HepG2 (cell line): ENCODE measurements around the gene RAC3. TPM values are rescaled to one million over a fixed set of nuclear protein-coding genes. Genes with fewer than 3 reads are reported as not detected.

Experiments
- ATAC-seq: fragments of 200-7000 bp; cut with Tn5 transposase; 3 replicates; pipeline ENCODE4 v1.9.1; 2020; ENCODE audit warnings: mild to moderate bottlenecking, moderate library complexity
- BruUV-seq: library from RNA; stranded (reverse); fragments of 400-500 nt; replicated peaks from 2 replicates; lab custom pipeline; 2021; lab: Mats Ljungman, UMichigan
- CTCF ChIA-PET: fragments of 300-600 bp; formaldehyde crosslinking; extraction: SDS; loops from one replicate; lab custom pipeline; 2021; ENCODE audit warnings: low total read pairs, inconsistent platforms, low intra/inter-chr PET ratio; lab: Yijun Ruan, JAX
- POLR2A ChIA-PET: fragments of 350-600 bp; sonication (Branson Sonifier 250); formaldehyde crosslinking; loops from one replicate; lab custom pipeline; 2020; ENCODE audit warnings: antibody characterized with exemption, inconsistent platforms; lab: Yijun Ruan, JAX
- DNase-seq: peaks from one replicate; pipeline ENCODE4 v3.0.0-alpha.2; 2015; ENCODE audit warnings: low spot score
- FAIRE-seq: peaks from 3 replicates; lab custom pipeline; 2011; peaks lifted over from hg19 to GRCh38; lab: Jason Lieb, UNC
- H2AFZ ChIP-seq: one replicate; pipeline ENCODE4 v1.6.1; 2011; ENCODE audit warnings: low read length, inconsistent platforms
- H3K27ac ChIP-seq: fragments of 300-600 bp; 3 replicates; pipeline ENCODE4 v1.8.0; 2011; ENCODE audit warnings: mixed run types, mild to moderate bottlenecking, mixed read lengths, low read length, inconsistent platforms; ENCODE audit not compliant: insufficient read depth; ENCODE audit errors: extremely low read length
- H3K27me3 ChIP-seq, 2 experiments: fragments of 200-600 bp in 1 of 2; 2 replicates in 1 of 2; 3 replicates in 1 of 2; pipeline versions ENCODE4 v1.6.0 to v1.8.0; 2011; ENCODE audit warnings: low read length in 2 of 2, mild to moderate bottlenecking in 2 of 2, moderate library complexity in 2 of 2, inconsistent platforms in 1 of 2; ENCODE audit not compliant: insufficient read depth in 2 of 2, control insufficient read depth in 1 of 2
- H3K36me3 ChIP-seq, 2 experiments: fragments of 200-600 bp in 1 of 2; replicated peaks in 1 of 2; 2 replicates in 1 of 2; 3 replicates in 1 of 2; pipeline versions ENCODE4 v1.5.1 to v1.8.0; 2011; ENCODE audit warnings: low read length in 2 of 2, inconsistent platforms in 1 of 2; ENCODE audit not compliant: insufficient read depth in 2 of 2, control insufficient read depth in 1 of 2
- H3K4me1 ChIP-seq: 2 replicates; pipeline ENCODE4 v1.5.1; 2012; ENCODE audit warnings: low read length, inconsistent platforms; ENCODE audit not compliant: insufficient read depth
- H3K4me2 ChIP-seq: 2 replicates; pipeline ENCODE4 v1.6.0; 2011; ENCODE audit warnings: low read depth, low read length, inconsistent platforms
- H3K4me3 ChIP-seq, 3 experiments: fragments of 200-600 bp in 1 of 3; sonication (generic), shearing (Covaris generic) in 1 of 3; replicated peaks in 1 of 3; 2 replicates each; pipeline ENCODE4 v1.5.1; 2011 to 2016; ENCODE audit warnings: low read length in 3 of 3, inconsistent platforms in 2 of 3, low read depth in 2 of 3, mild to moderate bottlenecking in 2 of 3, control low read depth in 1 of 3, mixed read lengths in 1 of 3; ENCODE audit not compliant: insufficient read depth in 1 of 3
- H3K79me2 ChIP-seq: one replicate; pipeline ENCODE4 v1.6.1; 2011; ENCODE audit warnings: low read length, inconsistent platforms; ENCODE audit not compliant: insufficient read depth
- H3K9ac ChIP-seq: 2 replicates; pipeline ENCODE4 v1.6.0; 2011; ENCODE audit warnings: mild to moderate bottlenecking, low read depth, low read length, inconsistent platforms; ENCODE audit not compliant: insufficient read depth
- H3K9me3 ChIP-seq: 2 replicates; pipeline ENCODE4 v1.5.1; 2012; ENCODE audit warnings: mild to moderate bottlenecking, low read length
- H4K20me1 ChIP-seq: 2 replicates; pipeline ENCODE4 v1.6.0; 2011; ENCODE audit warnings: inconsistent platforms, mild to moderate bottlenecking, low read length, moderate library complexity; ENCODE audit not compliant: insufficient read depth
- CEBPB ChIP-seq: IDR thresholded peaks from 2 replicates; pipeline ENCODE4 v1.6.1; 2011; ENCODE audit warnings: low read depth, low read length, improper control_type of control experiment, borderline replicate concordance
- CHCHD3 ChIP-seq: sonication (generic); formaldehyde crosslinking; IDR thresholded peaks from 2 replicates; pipeline ENCODE4 v1.8.0; 2022; ENCODE audit warnings: mild to moderate bottlenecking, missing genetic modification reagents, moderate library complexity
- FIP1L1 ChIP-seq: fragments of 200-400 bp; formaldehyde crosslinking; IDR thresholded peaks from 2 replicates; pipeline ENCODE4 v1.6.1; 2018; ENCODE audit warnings: low read depth, mild to moderate bottlenecking, low read length, moderate library complexity, borderline replicate concordance; ENCODE audit not compliant: insufficient read depth
- HDAC1 ChIP-seq: sonication (generic); formaldehyde crosslinking; IDR thresholded peaks from 2 replicates; pipeline ENCODE4 v1.5.1; 2020; ENCODE audit warnings: mild to moderate bottlenecking, missing genetic modification reagents
- MAFG ChIP-seq: sonication (generic); formaldehyde crosslinking; IDR thresholded peaks from 2 replicates; pipeline ENCODE4 v1.5.1; 2020; ENCODE audit warnings: mild to moderate bottlenecking, missing genetic modification reagents
- NFYC ChIP-seq: IDR thresholded peaks from 2 replicates; pipeline ENCODE4 v1.6.1; 2016; ENCODE audit warnings: missing genetic modification reagents, missing compliant biosample characterization
- RFX1 ChIP-seq: fragments of 450-650 bp; IDR thresholded peaks from 2 replicates; pipeline ENCODE4 v1.6.1; 2017
- SALL1 ChIP-seq: sonication (generic); formaldehyde crosslinking; IDR thresholded peaks from 2 replicates; pipeline ENCODE4 v1.8.0; 2022; ENCODE audit warnings: mild to moderate bottlenecking, missing genetic modification reagents
- SP2 ChIP-seq: sonication (generic); formaldehyde crosslinking; IDR thresholded peaks from 2 replicates; pipeline ENCODE4 v1.5.1; 2020; ENCODE audit warnings: mild to moderate bottlenecking, missing genetic modification reagents
- ZBTB1 ChIP-seq: sonication (generic); formaldehyde crosslinking; IDR thresholded peaks from 2 replicates; pipeline ENCODE4 v1.4.0; 2020; ENCODE audit warnings: missing genetic modification reagents, borderline replicate concordance
- ZNF326 ChIP-seq: sonication (generic); formaldehyde crosslinking; IDR thresholded peaks from 2 replicates; pipeline ENCODE4 v1.4.0; 2020; ENCODE audit warnings: missing genetic modification reagents, borderline replicate concordance
- ZNF335 ChIP-seq: sonication (generic); formaldehyde crosslinking; IDR thresholded peaks from 2 replicates; pipeline ENCODE4 v1.4.0; 2020; ENCODE audit warnings: missing genetic modification reagents
- ZNF382 ChIP-seq: sonication (generic); formaldehyde crosslinking; IDR thresholded peaks from 2 replicates; pipeline ENCODE4 v1.5.0; 2020; ENCODE audit warnings: missing genetic modification reagents, mild to moderate bottlenecking, borderline replicate concordance
- ZNF569 ChIP-seq: sonication (generic); formaldehyde crosslinking; IDR thresholded peaks from 2 replicates; pipeline ENCODE4 v1.5.0; 2020; ENCODE audit warnings: mild to moderate bottlenecking, missing genetic modification reagents, moderate library complexity, borderline replicate concordance
- ZNF770 ChIP-seq: sonication (generic); formaldehyde crosslinking; IDR thresholded peaks from 2 replicates; pipeline ENCODE4 v1.5.0; 2020; ENCODE audit warnings: mild to moderate bottlenecking, missing genetic modification reagents
- WGBS: methylation state at CpG from one replicate; pipeline ENCODE4 v1.1.6; 2017; ENCODE audit warnings: low lambda C conversion rate; 5-methylcytosine and 5-hydroxymethylcytosine counted together
- in situ Hi-C: cut with HindIII; loops from 2 replicates; pipeline ENCODE4 v1.10.0; 2017; ENCODE audit warnings: low pct_unique_long_range_greater_than_20kb; ENCODE audit not compliant: extremely low pct_ligation_motif_present
- intact Hi-C: fragments of 100-400 bp; cut with micrococcal nuclease; formaldehyde crosslinking; loops from one replicate; pipeline ENCODE4 v1.10.0; 2022; ENCODE audit not compliant: unreplicated experiment
- polyA plus RNA-seq, 8 experiments: library from polyadenylated mRNA; depleted of rRNA in 3 of 8; stranded (reverse) in 7 of 8; unstranded in 1 of 8; fragments of >200 nt; fragmentation: Illumina TruSeq in 4 of 8; extraction: Trizol in 4 of 8; gene quantifications; 2 replicates each; pipeline versions ENCODE4 v1.2.1 to v1.2.3, GENCODE V29; 2011 to 2016; ENCODE audit warnings: low read depth in 4 of 8, missing spikeins in 1 of 8, mixed read lengths in 1 of 8; ENCODE audit not compliant: insufficient read depth in 1 of 8
- total RNA-seq, 5 experiments: library from RNA; depleted of rRNA; stranded (reverse); fragments of >200 nt; fragmentation: Illumina TruSeq; extraction: Trizol; gene quantifications; 2 replicates each; pipeline ENCODE4 v1.2.3, GENCODE V29; 2016; ENCODE audit warnings: low read depth in 1 of 5

The RAC3 gene
- total and polyA plus RNA-seq, 2 of the 13 experiments (the other 11 are each of a cell fraction or from before 2014, with no cell fraction given) = 10.5 to 21.3 TPM

DNA sequence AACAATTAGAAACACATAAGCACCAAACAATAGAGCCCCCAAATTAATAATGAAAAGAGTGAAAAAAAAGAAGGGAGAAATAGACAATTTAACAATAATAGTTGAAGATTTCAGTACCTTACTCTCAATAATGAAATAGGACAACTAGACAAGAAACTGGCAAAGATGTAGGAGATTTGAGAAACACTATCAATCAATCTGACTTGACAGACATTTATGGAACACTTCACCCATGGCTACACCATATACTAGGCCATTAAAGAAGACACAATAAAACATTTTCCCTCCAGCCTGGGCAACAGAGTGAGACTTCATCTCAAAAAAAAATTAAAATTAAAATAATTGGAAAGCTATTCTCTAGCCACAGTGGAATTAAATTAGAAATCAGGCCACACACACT lies 39.1 kb downstream of the RAC3 start (continued):
- no peak for TF ChIP-seq SP2
- no peak for TF ChIP-seq ZNF326 (CRISPR knock-in tag)
- TF ChIP-seq RFX1 = no peak
- no peak for TF ChIP-seq ZBTB1 (CRISPR knock-in tag)
- no peak for TF ChIP-seq FIP1L1
- TF ChIP-seq NFYC (CRISPR knock-in tag) = no peak
- TF ChIP-seq ZNF382 (CRISPR knock-in tag) = no peak
- no peak for TF ChIP-seq ZNF569 (CRISPR knock-in tag)
- TF ChIP-seq, all 625 proteins: peak for 0

DNA sequence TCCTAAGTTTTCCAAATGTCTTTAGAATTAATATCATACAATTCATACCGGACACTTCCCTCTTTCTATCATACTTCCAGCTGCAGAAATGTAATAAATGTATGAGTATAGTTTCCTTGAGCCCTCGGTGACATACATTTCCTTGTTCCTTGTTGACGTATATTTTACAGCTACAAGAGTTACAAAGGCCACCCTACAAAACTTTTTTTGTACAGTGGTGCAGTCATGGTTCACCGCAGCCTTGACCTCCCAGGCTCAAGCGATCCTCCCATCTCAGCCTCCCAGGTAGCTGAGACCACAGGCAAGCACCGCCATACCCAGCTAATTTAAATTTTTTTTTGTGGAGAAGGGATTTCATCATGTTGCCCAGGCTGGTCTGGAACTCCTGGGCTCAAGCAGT lies 41.3 kb downstream of the RAC3 start:
- no TSS peak for BruUV-seq
- peaks cover 0 to 5% of the 10 kb centered on the region in 2 experiments; a peak in 2 of 5 replicates for H3K27me3 ChIP-seq
- DNase-seq = no peak
- H2AFZ ChIP-seq = no peak overlapping the region
- peaks cover 4% of the 10 kb centered on the region; the same call in 1 of the 2 replicates for H4K20me1 ChIP-seq
- TF ChIP-seq MAFG (CRISPR knock-in tag) (no peak), CEBPB (no peak), CHCHD3 (0 out of 2 replicates have a peak, but pooled peaks have one; percentile 28), ZNF770 (CRISPR knock-in tag) (peak; percentile 88), SALL1 (no peak), HDAC1 (CRISPR knock-in tag) (no peak), ZNF335 (CRISPR knock-in tag) (no peak)
- intact Hi-C loops = no loop called here
- WGBS = 48% methylated on average over 6 of the region's 6 CpGs
- H3K9me3 ChIP-seq = no peaks in the 10 kb centered on the region
- H3K9ac ChIP-seq = no peak overlapping the region
- peak; percentile 1; the same call in 2 of the 3 replicates for ATAC-seq
- H3K36me3 ChIP-seq = peaks cover 0 to under 1% of the 10 kb centered on the region in 2 experiments; a peak in 1 of 5 replicates
- H3K4me2 ChIP-seq = no peak overlapping the region
- FAIRE-seq = no peak
- H3K79me2 ChIP-seq = no peaks in the 10 kb centered on the region
- POLR2A ChIA-PET = interaction anchor here (1.4 kb wide), 1 partner anchor 35 kb away, joined by 3 read pairs; the partner anchor contains the start of gene DCXR
- no peak overlapping the region for H3K4me3 ChIP-seq
- peaks cover 12% of the 10 kb centered on the region for H3K4me1 ChIP-seq
- CTCF ChIA-PET = no interaction called here
- H3K27ac ChIP-seq = no peak overlapping the region
- in situ Hi-C loops = no loop called here
